HepG2 (cell line): ENCODE measurements around the gene CTNND2. TPM values are rescaled to one million over a fixed set of nuclear protein-coding genes. Genes with fewer than 3 reads are reported as not detected.

Source experiments
- ASH2L ChIP-seq: fragments of 300-600, 200-600 bp; sonication (generic); IDR thresholded peaks from 2 replicates; pipeline ENCODE4 v1.7.0; 2017; ENCODE audit warnings: low read depth, mild to moderate bottlenecking, moderate library complexity, mixed read lengths, low read length; ENCODE audit not compliant: insufficient read length
- CC2D1A ChIP-seq: sonication (generic); formaldehyde crosslinking; IDR thresholded peaks from 2 replicates; pipeline ENCODE4 v1.8.1; 2023; ENCODE audit warnings: mild to moderate bottlenecking, missing genetic modification reagents
- GABPA ChIP-seq, 2 experiments: IDR thresholded peaks; 2 replicates each; pipeline ENCODE4 v1.6.1; 2011 to 2016; ENCODE audit warnings: low read depth in 2 of 2, low read length in 1 of 2, missing biosample characterization in 1 of 2, missing genetic modification characterization in 1 of 2
- HNF4G ChIP-seq, 2 experiments: sonication (generic) in 1 of 2; formaldehyde crosslinking in 1 of 2; IDR thresholded peaks; 2 replicates each; pipeline versions ENCODE4 v1.4.0 to v1.6.1; 2011 to 2020; ENCODE audit warnings: borderline replicate concordance in 2 of 2, low read depth in 2 of 2, mild to moderate bottlenecking in 2 of 2, low read length in 1 of 2, missing genetic modification reagents in 1 of 2, moderate library complexity in 1 of 2
- NBN ChIP-seq: fragments of 450-650 bp; conservative IDR thresholded peaks from 2 replicates; pipeline ENCODE4 v1.6.1; 2017
- NR0B2 ChIP-seq: sonication (generic); formaldehyde crosslinking; IDR thresholded peaks from 2 replicates; pipeline ENCODE4 v1.4.0; 2020; ENCODE audit warnings: mild to moderate bottlenecking, missing genetic modification reagents
- PPARG ChIP-seq: conservative IDR thresholded peaks from 2 replicates; pipeline ENCODE4 v1.6.1; 2016; ENCODE audit warnings: missing biosample characterization, missing genetic modification reagents
- RAD21 ChIP-seq: fragments of 450-650 bp; formaldehyde crosslinking; IDR thresholded peaks from 2 replicates; pipeline ENCODE4 v1.5.0; 2020; ENCODE audit warnings: mild to moderate bottlenecking
- REPIN1 ChIP-seq: sonication (generic); formaldehyde crosslinking; IDR thresholded peaks from 2 replicates; pipeline ENCODE4 v1.8.0; 2022; ENCODE audit warnings: missing genetic modification reagents, low read depth, mild to moderate bottlenecking, borderline replicate concordance
- SNAPC4 ChIP-seq: sonication (generic); formaldehyde crosslinking; IDR thresholded peaks from 2 replicates; pipeline ENCODE4 v1.4.0; 2020; ENCODE audit warnings: mild to moderate bottlenecking, missing genetic modification reagents
- SYNCRIP ChIP-seq: fragments of 200-400 bp; formaldehyde crosslinking; IDR thresholded peaks from 2 replicates; pipeline ENCODE4 v1.6.1; 2018; ENCODE audit warnings: mild to moderate bottlenecking, low read depth, low read length; ENCODE audit not compliant: insufficient read depth
- YEATS2 ChIP-seq: sonication (generic); formaldehyde crosslinking; IDR thresholded peaks from 2 replicates; pipeline ENCODE4 v1.4.0; 2020; ENCODE audit warnings: missing genetic modification reagents, borderline replicate concordance
- ZFP36L2 ChIP-seq: sonication (generic); formaldehyde crosslinking; IDR thresholded peaks from 2 replicates; pipeline ENCODE4 v1.4.0; 2020; ENCODE audit warnings: missing genetic modification reagents
- ZFP37 ChIP-seq: sonication (generic); formaldehyde crosslinking; IDR thresholded peaks from 2 replicates; pipeline ENCODE4 v1.4.0; 2020; ENCODE audit warnings: missing genetic modification reagents, borderline replicate concordance
- ZMYM2 ChIP-seq: sonication (generic); formaldehyde crosslinking; IDR thresholded peaks from 2 replicates; pipeline ENCODE4 v1.8.0; 2022; ENCODE audit warnings: mild to moderate bottlenecking, missing genetic modification reagents
- ZMYM4 ChIP-seq: sonication (generic); formaldehyde crosslinking; IDR thresholded peaks from 2 replicates; pipeline ENCODE4 v1.8.1; 2023; ENCODE audit warnings: mild to moderate bottlenecking, missing genetic modification reagents
- ZNF143 ChIP-seq: sonication (generic); formaldehyde crosslinking; IDR thresholded peaks from 2 replicates; pipeline ENCODE4 v1.4.0; 2020; ENCODE audit warnings: missing genetic modification reagents
- ZNF160 ChIP-seq: sonication (generic); formaldehyde crosslinking; IDR thresholded peaks from 2 replicates; pipeline ENCODE4 v1.8.0; 2022; ENCODE audit warnings: mild to moderate bottlenecking, inconsistent platforms, missing genetic modification reagents
- ZNF296 ChIP-seq: sonication (generic); formaldehyde crosslinking; conservative IDR thresholded peaks from 2 replicates; pipeline ENCODE4 v1.5.0; 2020; ENCODE audit warnings: mild to moderate bottlenecking, missing genetic modification reagents
- ZNF367 ChIP-seq: sonication (generic); formaldehyde crosslinking; IDR thresholded peaks from 2 replicates; pipeline ENCODE4 v1.4.0; 2020; ENCODE audit warnings: missing genetic modification reagents, borderline replicate concordance
- ZNF546 ChIP-seq: sonication (generic); formaldehyde crosslinking; conservative IDR thresholded peaks from 2 replicates; pipeline ENCODE4 v1.8.1; 2023; ENCODE audit warnings: mild to moderate bottlenecking, missing genetic modification reagents
- ZNF562 ChIP-seq: sonication (generic); formaldehyde crosslinking; IDR thresholded peaks from 2 replicates; pipeline ENCODE4 v1.8.0; 2022; ENCODE audit warnings: missing genetic modification reagents, borderline replicate concordance
- ZNF724P ChIP-seq: sonication (generic); formaldehyde crosslinking; IDR thresholded peaks from 2 replicates; pipeline ENCODE4 v1.8.0; 2022; ENCODE audit warnings: missing genetic modification reagents, borderline replicate concordance
- ZNF770 ChIP-seq: sonication (generic); formaldehyde crosslinking; IDR thresholded peaks from 2 replicates; pipeline ENCODE4 v1.5.0; 2020; ENCODE audit warnings: mild to moderate bottlenecking, missing genetic modification reagents
- ZNF792 ChIP-seq: IDR thresholded peaks from 2 replicates; pipeline ENCODE4 v1.6.1; 2016
- polyA plus RNA-seq, 8 experiments: library from polyadenylated mRNA; depleted of rRNA in 3 of 8; stranded (reverse) in 7 of 8; unstranded in 1 of 8; fragments of >200 nt; fragmentation: Illumina TruSeq in 4 of 8; extraction: Trizol in 4 of 8; gene quantifications; 2 replicates each; pipeline versions ENCODE4 v1.2.1 to v1.2.3, GENCODE V29; 2011 to 2016; ENCODE audit warnings: low read depth in 4 of 8, missing spikeins in 1 of 8, mixed read lengths in 1 of 8; ENCODE audit not compliant: insufficient read depth in 1 of 8
- total RNA-seq, 5 experiments: library from RNA; depleted of rRNA; stranded (reverse); fragments of >200 nt; fragmentation: Illumina TruSeq; extraction: Trizol; gene quantifications; 2 replicates each; pipeline ENCODE4 v1.2.3, GENCODE V29; 2016; ENCODE audit warnings: low read depth in 1 of 5

Gene CTNND2
- total and polyA plus RNA-seq, 2 of the 13 experiments (the other 11 are each of a cell fraction or from before 2014, with no cell fraction given) = not detected

GRCh38 chr5:11602298-11602697 lies 301.9 kb downstream of the CTNND2 start (continued):
- TF ChIP-seq SNAPC4 (CRISPR knock-in tag) (no peak), ZNF724P (CRISPR knock-in tag) (no peak), NBN (no peak), ZNF792 (CRISPR knock-in tag) (no peak), RAD21 (CRISPR knock-in tag) (no peak), NR0B2 (CRISPR knock-in tag) (no peak), ZFP36L2 (no peak), GABPA (IDR thresholded peaks at IDR 0.05; ENCODE audit: low read depth, low read length) (no peak), GABPA (CRISPR knock-in tag; IDR thresholded peaks at IDR 0.05; ENCODE audit: low read depth) (no peak), CC2D1A (CRISPR knock-in tag) (no peak), ZNF546 (CRISPR knock-in tag) (no peak), REPIN1 (CRISPR knock-in tag) (no peak), ZMYM4 (0 out of 2 replicates have a peak, but pooled peaks have one; percentile 31), ZNF143 (CRISPR knock-in tag) (no peak), ZNF770 (CRISPR knock-in tag) (no peak), ASH2L (no peak), SYNCRIP (no peak), HNF4G (IDR thresholded peaks at IDR 0.05; ENCODE audit: borderline replicate concordance, low read depth, low read length) (no peak), HNF4G (CRISPR knock-in tag; IDR thresholded peaks at IDR 0.05; ENCODE audit: borderline replicate concordance, low read depth) (no peak), YEATS2 (no peak), PPARG (CRISPR knock-in tag) (peak; percentile 67), ZNF367 (CRISPR knock-in tag) (no peak), ZMYM2 (no peak), ZNF160 (CRISPR knock-in tag) (no peak), ZNF296 (CRISPR knock-in tag) (no peak), ZNF562 (CRISPR knock-in tag) (no peak), ZFP37 (CRISPR knock-in tag) (no peak)
